H1 (cell line): ENCODE results near the gene GALNT7. TPM values are rescaled to one million over a fixed set of nuclear protein-coding genes. Genes with fewer than 3 reads are reported as not detected.

ENCODE experiments used
- CHD2 ChIP-seq: IDR thresholded peaks from 2 replicates; pipeline ENCODE4 v1.6.1; 2012; ENCODE audit warnings: low read length, improper control_type of control experiment
- HDAC2 ChIP-seq, 2 experiments: fragments of 300-600 bp in 1 of 2; sonication (generic) in 1 of 2; IDR thresholded peaks; 2 replicates each; pipeline ENCODE4 v1.6.1; 2011 to 2012; ENCODE audit warnings: low read depth in 2 of 2, low read length in 2 of 2, mild to moderate bottlenecking in 2 of 2, moderate library complexity in 2 of 2, borderline replicate concordance in 1 of 2, inconsistent platforms in 1 of 2
- polyA plus RNA-seq, 7 experiments: library from polyadenylated mRNA; depleted of rRNA in 3 of 7; stranded (reverse) in 5 of 7; unstranded in 2 of 7; fragments of >200 nt in 5 of 7; fragments of 200-250 nt in 2 of 7; gene quantifications; 1 replicate in 5 of 7; 2 replicates in 1 of 7; 4 replicates in 1 of 7; pipeline versions ENCODE4 v1.2.1 to v1.2.3, GENCODE V29; 2011 to 2013; ENCODE audit warnings: missing spikeins in 2 of 7, mixed read lengths in 2 of 7
- total RNA-seq: library from RNA; stranded (reverse); fragmentation: NEBNext Ultra II Directional; extraction: Animal tissue kit (Norgen Biotek cat#: 25700); gene quantifications from 2 replicates; pipeline ENCODE4 v1.2.1, GENCODE V29; 2021
- TF ChIP-seq, protein P1 (sequence below): IDR thresholded peaks from 2 replicates; pipeline ENCODE4 v1.6.1; 2012; ENCODE audit warnings: low read length, inconsistent platforms
- TF ChIP-seq, protein P2 (sequence below): IDR thresholded peaks from 2 replicates; pipeline ENCODE4 v1.6.1; 2012; ENCODE audit warnings: inconsistent platforms

GALNT7 gene
- total and polyA plus RNA-seq, 2 of the 8 experiments (the other 6 are each of a cell fraction or from before 2014, with no cell fraction given): 22.4 to 85.5 TPM

DNA sequence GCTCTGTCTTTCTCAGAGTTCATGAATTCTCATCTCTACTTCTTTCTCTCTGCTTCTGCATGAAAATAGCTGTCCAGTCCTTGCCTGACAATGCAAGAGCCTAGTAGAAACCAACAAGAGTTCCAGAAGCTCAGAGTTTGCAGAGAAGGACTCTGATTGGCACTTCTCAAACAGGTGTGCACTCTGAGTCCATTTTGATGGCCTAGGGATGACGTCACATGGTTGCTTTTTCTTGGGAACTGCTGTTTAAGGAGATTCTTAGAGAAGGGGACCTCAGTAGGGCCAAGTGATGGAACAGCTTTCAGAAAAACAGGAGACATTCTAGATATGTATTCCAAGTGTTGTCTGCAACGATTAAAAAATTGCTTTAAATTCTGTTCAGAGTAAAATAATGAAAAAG is 108.7 kb downstream of the GALNT7 start (continued):
- TF ChIP-seq HDAC2 (IDR thresholded peaks at IDR 0.05; ENCODE audit: borderline replicate concordance in 1 of 2, low read depth in 2 of 2, low read length in 2 of 2) (no peak), CHD2 (no peak)
- TF ChIP-seq, protein P1, sequence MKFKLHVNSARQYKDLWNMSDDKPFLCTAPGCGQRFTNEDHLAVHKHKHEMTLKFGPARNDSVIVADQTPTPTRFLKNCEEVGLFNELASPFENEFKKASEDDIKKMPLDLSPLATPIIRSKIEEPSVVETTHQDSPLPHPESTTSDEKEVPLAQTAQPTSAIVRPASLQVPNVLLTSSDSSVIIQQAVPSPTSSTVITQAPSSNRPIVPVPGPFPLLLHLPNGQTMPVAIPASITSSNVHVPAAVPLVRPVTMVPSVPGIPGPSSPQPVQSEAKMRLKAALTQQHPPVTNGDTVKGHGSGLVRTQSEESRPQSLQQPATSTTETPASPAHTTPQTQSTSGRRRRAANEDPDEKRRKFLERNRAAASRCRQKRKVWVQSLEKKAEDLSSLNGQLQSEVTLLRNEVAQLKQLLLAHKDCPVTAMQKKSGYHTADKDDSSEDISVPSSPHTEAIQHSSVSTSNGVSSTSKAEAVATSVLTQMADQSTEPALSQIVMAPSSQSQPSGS: no peak
- TF ChIP-seq, protein P2, sequence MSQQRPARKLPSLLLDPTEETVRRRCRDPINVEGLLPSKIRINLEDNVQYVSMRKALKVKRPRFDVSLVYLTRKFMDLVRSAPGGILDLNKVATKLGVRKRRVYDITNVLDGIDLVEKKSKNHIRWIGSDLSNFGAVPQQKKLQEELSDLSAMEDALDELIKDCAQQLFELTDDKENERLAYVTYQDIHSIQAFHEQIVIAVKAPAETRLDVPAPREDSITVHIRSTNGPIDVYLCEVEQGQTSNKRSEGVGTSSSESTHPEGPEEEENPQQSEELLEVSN: no peak
